Esophagus squamous epithelium (tissue), 5 donors: ENCODE results near the gene RBM34. TPM values are rescaled to one million over a fixed set of nuclear protein-coding genes. Genes with fewer than 3 reads are reported as not detected.

Experiments
- DNase-seq: peaks from one replicate; lab custom pipeline; 2025; lab: John Stamatoyannopoulos, UW
- H3K27ac ChIP-seq, 4 donors: fragments of 200-600 bp; sonication (generic); one replicate each; pipeline ENCODE4 v1.5.1; 2016 to 2019; ENCODE audit warnings: mild to moderate bottlenecking in 1 of 4
- H3K27me3 ChIP-seq, 4 donors: fragments of 200-600 bp; sonication (generic); 1 replicate in 3 of 4; 2 replicates in 1 of 4; pipeline versions ENCODE4 v1.5.1 to v1.6.0; 2017 to 2021; ENCODE audit warnings: antibody characterized with exemption in 1 of 4
- H3K36me3 ChIP-seq, 3 donors: fragments of 200-600 bp; sonication (generic); one replicate each; pipeline ENCODE4 v1.5.1; 2016 to 2019
- H3K4me1 ChIP-seq, 3 donors: fragments of 200-600 bp; sonication (generic); one replicate each; pipeline ENCODE4 v1.5.1; 2017 to 2019
- H3K4me3 ChIP-seq, 4 donors: fragments of 200-600 bp; sonication (generic); 1 replicate in 3 of 4; 2 replicates in 1 of 4; pipeline ENCODE4 v1.5.1; 2016 to 2019; ENCODE audit warnings: mild to moderate bottlenecking in 2 of 4, moderate library complexity in 1 of 4
- H3K9me3 ChIP-seq, 3 donors: fragments of 200-600 bp; sonication (generic); one replicate each; pipeline ENCODE4 v1.5.1; 2016 to 2019
- CTCF ChIP-seq, 6 experiments: fragments of 450-650 bp in 4 of 6; fragments of 200-600 bp in 2 of 6; sonication (generic) in 2 of 6; IDR thresholded peaks; one replicate each; pipeline ENCODE4 v1.5.1; 2016 to 2019; ENCODE audit warnings: antibody characterized with exemption in 6 of 6, mild to moderate bottlenecking in 4 of 6, moderate library complexity in 4 of 6
- POLR2A ChIP-seq, 4 donors: fragments of 450-650 bp; IDR thresholded peaks; one replicate each; pipeline ENCODE4 v1.6.1; 2017; ENCODE audit warnings: antibody characterized with exemption in 4 of 4, mild to moderate bottlenecking in 4 of 4, moderate library complexity in 3 of 4
- WGBS, 2 donors: methylation state at CpG; one replicate each; pipeline ENCODE4 v1.1.5; 2018; 5-methylcytosine and 5-hydroxymethylcytosine counted together
- intact Hi-C: fragments of 100-400 bp; cut with DNase I; formaldehyde crosslinking; loops from one replicate; pipeline ENCODE4 v1.15.0; 2022
- total RNA-seq, 4 donors: library from RNA; depleted of rRNA; stranded (reverse); fragments of >200 nt; gene quantifications; one replicate each; pipeline ENCODE4 v1.1.0, GENCODE V29; 2016
- donor health status: DM: yes; HTN: yes; CAD: no.

The RBM34 gene
- total RNA-seq, 4 donors from 2014 or later, result 38.8 to 54.2 (median 40.5) TPM

- H3K9me3 ChIP-seq, result no peaks in the 10 kb centered on the region
- peaks cover 7 to 38% (median 14%) of the 10 kb centered on the region in 3 donors for H3K36me3 ChIP-seq
- peak overlapping the region in 1 of 4 donors; percentile 1 for H3K27ac ChIP-seq
- H3K27me3 ChIP-seq, result no peaks in the 10 kb centered on the region
- DNase-seq, result no peak
- TF ChIP-seq CTCF (IDR thresholded peaks at IDR 0.05) (no peak), POLR2A (IDR thresholded peaks at IDR 0.05) (no peak)
- 71 to 74% methylated on average over 12 of the region's 12 CpGs for WGBS, 2 donors
- intact Hi-C loops, result loop anchor here (10.0 kb wide), 1 partner anchor 309 kb away; no protein-coding TSS in a partner anchor
- peak overlapping the region in 1 of 4 donors; percentile 18 for H3K4me3 ChIP-seq
- H3K4me1 ChIP-seq, result peaks cover 0 to 45% (median 18%) of the 10 kb centered on the region in 3 donors
Measured at GRCh38 chr1:235105051-235106043, 55.7 kb downstream of the RBM34 start.

- H3K9me3 ChIP-seq, result no peaks in the 10 kb centered on the region
- peaks cover 0 to 15% (median 0%) of the 10 kb centered on the region in 3 donors for H3K36me3 ChIP-seq
- TF ChIP-seq POLR2A (IDR thresholded peaks at IDR 0.05), result no peak
- TF ChIP-seq CTCF (IDR thresholded peaks at IDR 0.05), result no peak
- no peaks in the 10 kb centered on the region for H3K27me3 ChIP-seq
- WGBS, 2 donors, result 31 to 32% methylated on average over 4 of the region's 4 CpGs
- no peak for DNase-seq
- H3K4me3 ChIP-seq, result no peak overlapping the region
- H3K4me1 ChIP-seq, result peaks cover 0 to 45% (median 18%) of the 10 kb centered on the region in 3 donors
- intact Hi-C loops, result loop anchor here (10.0 kb wide), 1 partner anchor 312 kb away; no protein-coding TSS in a partner anchor
- H3K27ac ChIP-seq, result peak overlapping the region in 1 of 4 donors; percentile 44
Measured at GRCh38 chr1:235102993-235103411, 58.0 kb downstream of the RBM34 start.

GRCh38 chr1:235102259-235102582 is 58.8 kb downstream of the RBM34 start:
- TF ChIP-seq CTCF (IDR thresholded peaks at IDR 0.05), result no peak
- TF ChIP-seq POLR2A (IDR thresholded peaks at IDR 0.05), result no peak
- WGBS, 2 donors, result 90 to 93% methylated on average over 3 of the region's 3 CpGs
- Histone ChIP-seq H3K9me3 (no peaks in the 10 kb centered on the region), H3K4me3 (no peak overlapping the region), H3K36me3 (peaks cover 0 to 7% (median 0%) of the 10 kb centered on the region in 3 donors), H3K27me3 (no peaks in the 10 kb centered on the region), H3K4me1 (peaks cover 0 to 45% (median 18%) of the 10 kb centered on the region in 3 donors), H3K27ac (no peak overlapping the region)
- intact Hi-C loops, result loop anchor here (10.0 kb wide), 1 partner anchor 313 kb away; no protein-coding TSS in a partner anchor
- DNase-seq, result no peak

GRCh38 chr1:235101558-235102258 is 59.3 kb downstream of the RBM34 start:
- no peak overlapping the region for H3K27ac ChIP-seq
- H3K9me3 ChIP-seq, result no peaks in the 10 kb centered on the region
- no peak overlapping the region for H3K4me3 ChIP-seq
- no peak for TF ChIP-seq POLR2A (IDR thresholded peaks at IDR 0.05)
- TF ChIP-seq CTCF (IDR thresholded peaks at IDR 0.05), result no peak
- no peak for DNase-seq
- WGBS, 2 donors, result 69 to 72% methylated on average over 5 of the region's 5 CpGs
- H3K36me3 ChIP-seq, result peaks cover 0 to 2% (median 0%) of the 10 kb centered on the region in 3 donors
- no peaks in the 10 kb centered on the region for H3K27me3 ChIP-seq
- peaks cover 0 to 45% (median 18%) of the 10 kb centered on the region in 3 donors for H3K4me1 ChIP-seq
- intact Hi-C loops, result loop anchor here (10.0 kb wide), 1 partner anchor 313 kb away; no protein-coding TSS in a partner anchor
